Measurements from ENCODE around the gene HERPUD1.
"Not testable (repeated sequence)": the region's sequence is repeated elsewhere in the genome, so short reads cannot be mapped to it uniquely, and the experiment has no call there.

HERPUD1 gene

DNA sequence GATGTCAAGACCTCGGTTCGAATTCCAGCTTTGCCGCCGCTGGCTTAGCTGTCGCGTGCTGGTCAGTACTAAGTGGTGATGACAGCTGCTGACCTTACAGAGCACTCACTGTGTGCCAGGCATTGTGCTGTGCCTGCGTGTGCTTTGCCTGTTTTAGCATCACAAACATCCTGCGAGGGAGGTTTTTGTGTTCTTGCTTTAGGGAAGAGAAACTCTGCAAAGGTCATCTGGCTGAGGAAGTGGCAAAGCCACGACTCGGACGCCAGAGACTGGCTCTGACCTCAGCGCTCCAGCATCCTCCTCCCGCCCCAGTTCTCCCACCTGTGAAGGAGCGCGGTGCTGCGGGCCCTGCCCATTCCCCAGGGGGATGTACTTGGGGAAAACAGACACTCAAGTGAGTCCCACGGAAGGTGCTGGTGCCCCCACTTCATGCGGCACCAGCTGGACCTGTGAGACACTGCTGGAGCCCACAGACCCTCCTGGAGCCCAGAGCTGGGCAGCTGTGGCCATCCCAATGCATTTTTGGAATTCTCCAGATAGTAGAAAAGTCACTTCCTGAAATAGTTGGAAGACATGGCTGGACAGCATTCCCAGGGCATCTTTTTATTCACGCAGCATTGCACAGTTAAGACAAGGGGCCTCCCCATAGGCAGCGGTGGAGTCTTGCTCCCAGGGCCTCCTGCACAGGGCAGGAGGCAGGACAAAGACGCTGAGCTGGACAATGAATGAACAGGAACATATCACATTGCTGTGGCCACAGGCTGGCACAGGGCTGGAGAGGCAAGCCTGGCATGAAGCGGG, 20.0 kb upstream of the HERPUD1 start:
- DNase-seq: peak; percentile 73

DNA sequence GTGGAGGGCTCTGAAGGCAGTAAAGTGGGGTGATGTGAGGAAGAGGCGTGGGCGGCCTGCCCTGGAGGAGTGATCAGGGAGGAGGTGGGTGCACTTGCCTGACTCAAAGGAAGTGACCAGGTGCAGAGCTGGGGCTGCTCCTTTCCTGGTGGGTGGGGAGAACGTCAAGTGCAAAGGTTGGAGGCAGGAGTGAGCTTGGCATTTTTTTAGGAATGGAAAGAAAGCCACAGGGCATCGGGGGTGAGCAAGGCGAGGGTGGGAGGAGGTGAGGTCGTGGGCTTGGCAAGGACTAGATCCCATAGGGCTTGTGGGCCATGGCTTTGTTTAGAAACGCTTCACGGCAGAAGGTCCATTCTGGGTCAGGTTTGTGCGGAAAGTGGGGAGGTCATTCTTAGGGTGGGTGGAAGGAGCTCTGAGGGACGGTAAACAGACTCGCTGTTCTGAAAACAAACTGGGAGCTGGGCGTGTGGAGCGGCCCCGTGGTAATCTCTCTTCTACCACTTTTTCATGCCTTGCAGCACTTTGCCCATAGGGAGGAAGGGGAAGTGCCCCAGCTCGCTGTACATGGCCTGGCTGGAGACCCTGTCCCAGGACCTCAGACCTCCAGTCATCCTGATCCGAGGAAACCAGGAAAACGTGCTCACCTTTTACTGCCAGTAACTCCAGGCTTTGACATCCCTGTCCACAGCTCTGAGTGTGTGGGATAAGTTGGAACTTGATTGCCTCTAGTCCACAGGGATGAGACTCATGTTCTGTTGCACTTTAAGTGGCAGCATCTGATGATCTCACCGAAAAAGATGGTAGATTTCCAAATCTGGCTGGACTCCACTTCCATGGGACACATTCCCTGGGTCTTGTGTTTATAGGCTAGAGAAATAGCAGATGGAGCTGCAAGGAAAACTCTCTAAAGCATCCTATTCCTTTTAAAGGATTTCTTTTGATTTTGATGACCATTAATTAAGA, 18.9 kb upstream of the HERPUD1 start:
- peak; percentile 56 for DNase-seq

DNA sequence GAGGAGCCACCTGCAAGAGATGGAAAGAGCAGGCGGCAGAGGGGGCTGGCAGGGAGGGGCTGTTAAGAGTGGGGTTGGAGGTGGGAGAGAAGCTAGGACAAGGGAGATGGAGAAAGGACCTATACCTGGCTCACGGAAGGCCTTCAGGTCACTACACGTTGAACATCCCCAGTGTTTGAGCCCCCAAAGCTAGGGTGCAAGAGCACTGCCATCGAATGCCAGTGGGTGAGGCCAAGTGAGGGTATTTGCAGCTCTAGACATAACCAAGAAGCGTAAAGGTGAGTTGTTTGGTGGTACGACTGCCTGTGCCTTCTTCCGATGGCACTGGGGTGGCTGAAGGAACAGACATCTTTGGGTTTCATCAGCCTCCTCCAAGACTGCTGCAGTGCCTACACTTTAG, 17.0 kb upstream of the HERPUD1 start:
- no peak for DNase-seq

DNA sequence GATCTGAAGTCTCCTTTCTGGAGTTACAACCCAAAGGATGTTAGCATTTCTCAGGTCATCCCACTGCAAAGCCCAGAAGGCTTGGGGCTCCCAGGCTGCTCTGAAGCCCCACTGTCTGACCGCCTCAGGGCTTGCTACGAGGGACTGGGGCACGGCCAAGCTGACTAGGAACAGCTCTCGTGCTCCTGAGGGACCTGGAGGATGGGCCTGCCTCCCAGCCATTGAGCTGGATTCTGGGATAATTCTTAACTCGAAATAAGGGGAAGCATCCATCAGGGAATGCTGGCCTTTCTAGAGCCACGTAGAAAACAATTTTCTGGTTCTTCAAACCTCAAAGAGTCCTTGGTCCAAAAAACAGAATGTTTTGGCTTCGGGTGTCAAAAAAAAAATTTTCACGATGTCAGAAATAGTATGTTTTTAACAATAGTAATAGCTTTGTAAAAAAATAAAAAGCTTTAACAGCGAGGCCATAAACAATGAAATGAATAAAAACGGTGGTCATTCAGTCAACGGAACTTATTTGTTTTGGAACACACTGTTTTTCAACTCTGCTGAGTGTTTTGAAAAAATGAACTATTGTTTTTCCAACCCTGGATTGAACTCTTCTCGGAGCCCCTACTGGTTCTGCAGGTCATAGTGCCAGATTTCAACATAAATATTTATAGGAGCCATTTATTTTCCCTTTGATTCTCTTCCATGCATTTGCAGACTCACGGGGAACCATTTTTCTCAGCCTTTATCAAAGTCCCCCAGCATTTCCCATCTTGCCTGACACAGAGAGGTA, 16.4 kb upstream of the HERPUD1 start:
- peak; percentile 14 for DNase-seq

DNA sequence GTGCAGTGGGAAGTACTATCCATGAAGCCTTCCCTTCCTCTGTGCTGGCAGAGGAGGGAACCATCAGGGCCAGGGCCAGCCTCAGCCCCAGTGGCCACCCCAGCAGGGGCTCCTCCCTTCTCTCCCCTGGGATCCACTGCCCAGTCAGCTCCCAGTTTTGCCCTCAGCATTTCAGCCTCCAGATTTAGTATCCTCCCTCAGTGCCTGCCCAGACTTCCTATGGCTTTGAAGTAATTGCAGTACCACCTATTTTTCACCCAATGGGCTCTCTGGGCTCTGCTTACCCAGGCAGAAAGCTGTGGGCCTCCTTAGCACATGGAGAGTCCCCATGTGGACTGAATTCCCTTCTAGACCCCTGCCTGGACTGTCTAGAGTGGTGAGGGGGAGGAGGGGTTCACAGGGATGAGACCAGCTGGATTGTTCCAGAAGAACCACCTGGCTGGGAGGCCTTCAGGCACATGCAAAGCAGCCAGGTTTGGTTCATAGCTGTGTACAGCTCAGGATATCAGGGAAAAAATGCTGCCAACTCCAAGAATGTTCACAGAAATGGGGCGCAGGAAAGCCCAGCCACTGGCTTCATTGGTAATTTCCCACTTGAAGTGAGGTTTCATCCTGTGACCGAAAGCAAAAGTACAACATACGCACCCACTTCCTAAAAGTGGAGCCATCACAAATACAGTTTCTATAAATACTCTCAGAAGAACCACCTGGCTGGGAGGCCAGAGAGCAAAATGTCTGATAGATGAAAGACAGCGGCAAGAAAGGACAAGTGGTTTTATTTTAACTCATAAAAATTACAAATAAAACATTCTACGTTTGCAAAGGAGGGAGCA, 15.2 kb upstream of the HERPUD1 start:
- no peak for DNase-seq

DNA sequence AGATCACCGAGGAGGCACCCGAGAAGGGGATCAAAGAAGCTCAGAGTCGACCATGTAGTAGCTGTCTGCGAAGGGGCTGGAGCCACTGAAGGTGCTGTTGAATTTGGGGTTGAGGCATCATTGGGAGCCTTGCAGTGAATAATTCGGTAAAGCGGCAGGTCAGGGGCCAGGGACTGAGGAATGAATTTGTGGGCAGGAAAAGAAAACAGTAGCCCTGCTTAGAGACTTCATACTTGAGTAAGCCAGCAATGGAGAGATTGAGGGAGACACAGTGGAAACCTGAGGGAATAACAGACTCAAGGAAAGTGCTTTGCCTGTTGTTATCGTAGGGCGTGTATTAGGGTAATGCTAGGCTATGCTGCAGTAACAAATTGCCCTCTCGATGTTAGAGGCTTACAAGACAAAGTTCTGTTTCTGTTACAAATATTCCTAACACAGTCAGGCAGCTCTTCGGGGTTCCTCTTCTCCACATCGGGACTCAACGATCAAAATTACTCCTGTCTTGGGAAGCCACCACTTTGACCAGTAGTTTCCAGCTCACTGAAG, 13.4 kb upstream of the HERPUD1 start:
- no peak for DNase-seq

DNA sequence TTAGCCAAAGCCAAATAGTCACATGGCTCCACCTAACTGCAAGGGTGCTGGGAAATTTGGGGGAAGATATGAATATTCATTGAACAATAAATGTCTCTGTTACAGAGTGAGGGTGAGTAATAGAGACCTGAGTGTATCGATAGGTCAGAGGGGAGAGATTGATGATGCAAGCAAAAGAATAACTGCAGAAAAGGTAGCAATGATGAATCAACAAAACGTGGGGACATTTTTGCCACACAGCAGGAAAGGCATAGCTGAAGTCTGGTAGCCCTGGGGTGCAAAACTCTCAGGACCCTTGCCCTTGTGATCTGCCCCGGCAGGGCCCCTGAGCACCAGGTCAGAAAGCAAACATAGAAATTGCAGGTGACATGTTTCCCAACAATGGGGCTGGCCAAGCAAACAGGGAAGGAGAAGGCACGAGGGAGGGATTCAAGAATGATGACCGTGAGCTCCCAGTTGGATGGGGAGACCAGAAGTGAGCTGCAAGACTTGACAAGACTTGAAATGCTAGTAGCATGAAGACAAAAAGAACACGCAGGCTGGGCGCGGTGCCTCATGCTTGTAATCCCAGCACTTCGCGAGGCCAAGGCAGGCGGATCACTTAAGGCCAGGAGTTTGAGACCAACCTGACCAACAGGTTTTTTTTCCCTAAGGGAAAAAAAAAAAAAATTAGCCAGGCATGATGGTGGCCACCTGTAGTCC, 12.7 kb upstream of the HERPUD1 start:
- DNase-seq: no peak

DNA sequence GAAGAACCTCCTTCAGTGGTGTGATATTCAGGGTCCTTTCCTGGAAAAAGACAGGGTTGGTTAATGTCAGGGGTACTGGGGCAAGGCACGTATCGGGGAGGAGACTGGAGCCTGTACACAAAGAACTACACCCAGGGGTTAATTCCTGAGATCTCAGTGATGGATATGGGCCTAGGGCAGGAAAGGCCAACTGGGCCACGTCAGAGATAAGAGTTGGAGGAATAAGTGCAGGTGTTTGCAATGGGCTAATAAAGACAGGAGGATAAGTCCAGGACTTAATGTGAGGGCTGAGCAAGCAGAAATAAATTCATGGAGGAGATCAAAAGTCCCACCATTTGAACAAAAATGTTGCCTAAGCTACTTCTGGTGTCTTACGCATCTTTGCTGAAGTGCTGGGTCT, 10.4 kb upstream of the HERPUD1 start:
- DNase-seq: no peak

DNA sequence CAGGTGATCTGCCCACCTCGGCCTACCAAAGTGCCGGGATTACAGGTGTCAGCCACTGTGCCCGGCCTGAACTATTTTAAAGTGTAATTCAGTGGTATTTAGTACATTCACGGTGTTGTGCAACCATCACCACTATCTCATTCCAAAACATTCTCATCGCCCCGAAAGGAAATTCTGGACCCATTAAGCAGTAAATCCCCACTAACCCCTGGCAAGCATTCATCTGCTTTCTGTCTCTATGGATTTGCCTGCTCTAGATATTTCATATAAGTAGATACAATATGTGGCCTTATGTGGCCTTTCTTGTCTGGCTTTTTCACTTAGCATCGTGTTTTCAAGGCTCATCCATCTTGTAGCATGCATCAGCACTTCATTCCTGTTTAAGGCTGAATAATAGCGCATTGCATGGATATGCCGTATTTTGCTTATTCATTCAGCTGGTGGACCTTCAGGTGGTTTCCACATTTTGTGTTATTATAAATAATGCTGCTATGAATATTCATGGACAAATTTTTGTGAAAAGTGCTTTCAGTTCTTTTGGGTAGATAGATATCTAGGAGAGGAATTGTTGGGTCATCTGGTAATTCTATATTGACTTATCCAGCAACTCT, 8.4 kb upstream of the HERPUD1 start:
- no peak for DNase-seq

DNA sequence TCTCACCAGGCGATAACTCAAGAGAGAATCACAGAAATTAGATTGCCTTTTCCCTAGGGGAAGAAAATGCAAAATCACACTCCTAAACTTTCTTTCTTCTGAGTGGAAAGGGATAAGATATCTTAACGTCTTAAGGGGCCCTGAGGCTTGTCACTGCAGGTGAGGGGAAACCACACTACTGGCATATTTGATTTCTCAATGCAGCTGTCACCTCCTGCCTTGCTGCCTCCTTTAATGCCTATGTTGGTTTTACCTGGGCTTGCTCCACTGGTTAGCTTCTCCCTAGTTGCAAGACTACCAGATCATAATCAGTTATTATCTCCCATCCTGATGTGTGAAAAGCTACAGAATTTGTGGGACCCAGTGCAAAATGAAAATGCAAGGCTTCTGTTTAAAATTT, 4.5 kb upstream of the HERPUD1 start:
- DNase-seq: no peak

DNA sequence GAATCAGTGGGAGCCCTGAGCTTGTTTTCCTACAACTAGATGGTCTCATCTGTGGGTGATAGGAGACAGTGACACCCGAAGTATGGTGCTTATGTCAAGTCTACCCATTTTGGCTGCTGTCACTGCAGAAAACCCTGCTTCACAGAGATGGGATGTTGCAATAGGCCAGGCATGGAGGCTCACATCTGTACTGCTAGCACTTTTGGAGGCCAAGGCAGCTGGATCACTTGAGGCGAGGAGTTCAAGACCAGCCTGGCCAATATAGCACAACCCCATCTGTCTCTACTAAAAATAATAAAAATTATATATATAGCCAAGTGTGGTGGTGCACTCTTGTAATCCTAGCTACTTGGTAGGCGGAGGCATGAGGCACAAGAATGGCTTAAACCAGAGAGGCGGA, 2.3 kb upstream of the HERPUD1 start:
- DNase-seq: no peak

DNA sequence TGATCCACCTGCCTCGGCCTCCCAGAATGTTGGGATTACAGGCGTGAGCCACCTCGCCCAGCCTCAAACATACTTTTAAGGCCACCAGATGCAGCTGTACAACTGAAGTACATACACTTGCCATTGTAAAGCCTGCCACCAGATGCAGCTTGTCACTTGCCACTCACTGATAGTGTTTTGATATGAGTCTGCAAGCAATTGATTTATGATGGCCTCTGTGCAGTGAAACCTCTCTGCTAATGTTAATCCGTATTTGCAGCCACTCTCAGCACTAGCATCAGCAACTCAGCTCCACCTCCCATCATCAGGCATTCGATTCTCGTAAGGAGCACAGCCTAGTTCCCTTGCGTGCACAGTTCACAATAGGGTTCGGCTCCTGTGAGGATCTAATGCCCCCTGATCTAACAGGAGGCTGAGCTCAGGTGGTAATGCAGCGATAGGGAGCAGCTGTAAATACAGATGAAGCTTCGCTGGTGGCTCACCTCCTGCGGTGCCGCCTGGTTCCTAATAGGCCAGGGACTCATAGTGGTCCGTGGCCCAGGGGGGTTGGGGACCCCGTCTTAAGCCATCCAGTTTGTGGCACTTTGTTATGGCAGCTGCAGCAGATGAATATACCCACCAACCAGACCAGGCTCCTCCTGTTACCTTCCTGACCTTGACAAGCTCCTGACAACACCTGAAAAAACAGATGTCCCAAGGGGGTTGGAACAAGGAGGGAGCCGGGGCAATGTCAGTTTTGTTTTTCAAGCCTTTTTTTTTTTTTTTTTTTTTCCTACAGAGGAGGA, 1.3 kb upstream of the HERPUD1 start:
- DNase-seq: no peak

DNA sequence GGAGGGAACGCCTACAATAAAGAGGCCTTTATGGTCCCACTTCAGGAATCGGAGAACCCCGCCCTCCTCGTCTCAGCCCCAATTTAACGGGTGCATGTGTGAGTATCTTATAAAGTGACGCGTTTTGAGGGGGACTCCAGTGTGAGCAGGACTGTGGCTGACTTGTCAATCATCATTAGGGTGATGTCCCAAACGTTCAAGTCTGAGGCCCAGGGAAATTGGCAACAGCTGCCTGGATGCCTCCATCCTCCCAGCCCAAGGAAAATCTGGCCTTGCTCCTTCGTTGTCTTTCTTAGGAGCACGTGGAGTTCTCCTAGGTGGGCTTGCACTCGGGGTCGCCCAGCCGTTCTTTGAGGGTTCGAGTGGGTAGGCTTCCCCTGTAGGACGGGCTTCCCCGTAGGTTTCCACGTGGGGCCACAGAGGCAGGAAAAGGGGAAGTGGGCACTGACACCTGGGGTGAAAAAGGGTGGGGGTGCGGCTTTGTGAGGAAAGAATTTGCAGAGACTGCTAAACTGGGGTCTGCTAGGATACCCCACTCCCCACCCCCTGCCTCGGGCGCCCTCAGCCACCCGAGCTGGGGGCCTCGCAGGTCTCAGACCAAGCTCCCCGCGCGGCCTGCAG, 561 bp upstream of the HERPUD1 start:
- DNase-seq: peak; percentile 20

DNA sequence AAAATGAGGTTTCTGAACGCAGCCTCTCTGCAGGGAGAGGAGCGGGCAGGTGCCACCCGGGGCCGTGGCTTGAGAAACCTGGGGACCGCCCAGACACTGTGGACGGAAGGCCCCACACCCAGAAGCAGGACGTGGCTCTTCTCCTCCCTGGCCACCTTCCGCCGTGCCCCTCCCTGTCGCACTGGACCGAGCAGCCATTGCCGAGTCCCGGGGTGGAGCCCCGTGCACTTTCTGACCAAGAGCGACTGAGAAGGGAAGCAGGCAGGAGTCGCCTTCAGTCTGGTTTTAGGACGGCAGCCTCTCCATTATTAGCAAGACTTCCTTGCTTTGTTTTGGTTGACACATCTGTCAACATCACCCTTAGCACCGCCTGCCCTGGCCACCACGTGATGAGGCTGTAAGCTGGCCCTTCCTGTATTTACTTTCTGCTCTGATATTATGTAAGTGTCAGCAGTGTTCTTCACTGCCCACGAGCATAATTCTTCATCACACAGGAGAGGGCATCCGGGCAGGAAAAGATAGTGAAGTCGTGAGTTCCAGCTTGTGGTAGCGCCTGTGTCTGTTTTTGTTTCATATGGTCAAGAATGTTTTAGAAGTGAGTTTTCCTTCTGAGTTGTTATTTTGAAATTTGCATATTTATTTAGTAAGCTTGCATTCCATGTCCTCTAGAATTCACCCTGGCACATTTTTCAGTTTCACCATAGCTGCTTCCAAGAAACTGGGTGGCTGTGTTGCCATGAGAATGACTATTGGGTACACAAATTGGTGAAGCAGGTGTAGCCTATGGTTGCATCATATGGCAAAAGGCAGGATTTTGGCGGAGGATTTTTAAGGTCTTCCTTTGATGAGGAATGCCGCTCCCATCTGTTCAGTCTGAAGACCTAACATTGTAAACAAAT, 1.0 kb downstream of the HERPUD1 start:
- peak; percentile 62 for DNase-seq

DNA sequence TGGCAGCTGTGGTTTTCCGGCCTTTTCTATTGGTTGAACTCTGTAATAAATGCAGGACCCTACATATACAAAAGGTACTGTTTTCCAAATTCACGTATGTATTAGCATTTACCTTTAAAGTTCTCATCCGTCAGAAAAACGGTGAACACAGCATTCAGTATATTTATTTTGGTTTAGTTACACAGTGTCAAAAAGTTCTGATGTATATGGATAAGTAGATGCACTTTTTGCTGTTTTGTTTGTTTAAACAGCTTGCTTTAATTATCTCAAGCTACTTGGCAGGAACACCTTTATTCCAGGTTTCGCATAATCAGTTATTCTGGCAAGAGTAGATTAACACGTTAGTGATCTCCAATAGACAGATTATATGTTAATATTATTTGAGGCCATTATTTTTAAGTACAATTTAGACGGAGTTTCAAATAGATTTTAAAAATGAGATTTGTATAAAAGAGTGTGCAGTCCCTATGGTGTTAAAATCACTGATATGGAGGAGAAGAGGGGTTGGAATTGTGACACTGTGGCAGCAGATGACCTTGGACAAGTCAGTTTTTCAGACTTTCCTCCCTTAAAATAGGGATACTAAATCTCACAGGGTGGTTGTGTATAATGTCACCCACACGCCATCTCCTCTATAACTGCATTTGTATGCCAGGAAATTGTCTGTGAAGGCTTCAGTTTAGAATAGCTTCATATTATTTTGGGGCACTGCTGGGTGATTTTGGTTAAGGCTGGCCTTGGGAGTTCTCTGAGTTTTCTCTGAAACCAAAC, 2.1 kb downstream of the HERPUD1 start:
- no peak for DNase-seq

DNA sequence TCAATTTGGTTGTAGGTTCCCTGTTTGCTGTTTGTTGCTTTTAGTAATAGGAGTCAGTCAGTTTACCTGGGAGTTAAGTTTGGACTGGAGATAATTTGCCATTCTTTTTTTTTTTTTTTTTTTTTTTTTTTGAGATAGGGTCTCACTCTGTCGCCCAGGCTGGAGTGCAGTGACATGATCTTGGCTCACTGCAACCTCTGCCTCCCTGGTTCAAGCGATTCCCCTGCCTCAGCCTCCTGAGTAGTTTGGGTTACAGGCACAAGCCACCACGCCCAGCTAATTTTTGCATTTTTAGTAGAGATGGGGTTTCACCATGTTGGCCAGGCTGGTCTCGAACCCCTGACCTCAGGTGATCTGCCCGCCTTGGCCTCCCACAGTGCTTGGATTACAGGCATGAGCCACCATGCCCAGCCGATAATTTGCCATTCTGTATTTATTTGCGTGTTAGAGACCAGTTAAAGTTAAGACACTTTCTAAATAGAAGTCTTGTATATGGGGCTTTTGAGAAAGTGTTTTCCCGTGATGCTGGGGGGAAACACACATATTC, 2.7 kb downstream of the HERPUD1 start:
- DNase-seq: not testable (repeated sequence)

DNA sequence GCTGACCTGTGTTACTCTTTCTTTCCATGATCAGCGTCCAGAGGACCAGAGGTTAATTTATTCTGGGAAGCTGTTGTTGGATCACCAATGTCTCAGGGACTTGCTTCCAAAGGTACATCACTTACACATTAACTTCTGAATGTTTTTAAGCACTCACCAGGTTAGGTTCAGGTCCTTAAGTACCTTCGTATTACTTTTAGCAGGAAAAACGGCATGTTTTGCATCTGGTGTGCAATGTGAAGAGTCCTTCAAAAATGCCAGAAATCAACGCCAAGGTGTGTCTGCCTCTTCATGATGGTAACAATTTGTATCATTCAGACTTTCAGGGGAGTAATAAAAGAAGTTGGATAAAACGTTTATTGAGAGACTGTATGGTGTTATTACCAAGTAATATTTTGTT, 3.3 kb downstream of the HERPUD1 start:
- no peak for DNase-seq
